Hematopoietic multipotent progenitor cell treated with erythropoietin and hydrocortisone succinate and interleukin-3 and kit ligand, for 8 days (in vitro differentiated cells): ENCODE data around the gene RNF7.
"Not testable (repeated sequence)": the region's sequence is repeated elsewhere in the genome, so short reads cannot be mapped to it uniquely, and the experiment has no call there.

ENCODE experiments used
- DNase-seq: peaks from one replicate; pipeline ENCODE4 v3.0.0-alpha.2; 2015

The RNF7 gene

GRCh38 chr3:141738022-141738890, at the start of gene RNF7:
RNF7 (plus strand) TSS chr3:141738298; CDS start chr3:141738342, 44 bp downstream.
- DNase-seq: peak; percentile 95

- no peak for DNase-seq
These were observed 47.5 kb upstream of the RNF7 start for GRCh38 chr3:141690431-141691072.

- DNase-seq: not testable (repeated sequence)
These were observed 46.6 kb upstream of the RNF7 start for GRCh38 chr3:141691471-141691870.

GRCh38 chr3:141692973-141693372, 45.1 kb upstream of the RNF7 start:
- DNase-seq: not testable (repeated sequence)

- no peak for DNase-seq
These were observed 38.8 kb upstream of the RNF7 start for GRCh38 chr3:141699324-141699723.

- DNase-seq: no peak
These were observed 38.2 kb upstream of the RNF7 start for GRCh38 chr3:141699897-141700296.

- not testable (repeated sequence) for DNase-seq
These were observed 34.7 kb upstream of the RNF7 start for GRCh38 chr3:141703367-141703766.

- DNase-seq: no peak
These were observed 30.3 kb upstream of the RNF7 start for GRCh38 chr3:141707741-141708203.

GRCh38 chr3:141708367-141708766, 29.7 kb upstream of the RNF7 start:
- no peak for DNase-seq

- DNase-seq: no peak
These were observed 28.9 kb upstream of the RNF7 start for GRCh38 chr3:141709126-141709770.

- DNase-seq: no peak
These were observed 28.0 kb upstream of the RNF7 start for GRCh38 chr3:141710121-141710520.

- DNase-seq: no peak
These were observed 27.0 kb upstream of the RNF7 start for GRCh38 chr3:141710888-141711616.

GRCh38 chr3:141714671-141715070, 23.4 kb upstream of the RNF7 start:
- DNase-seq: no peak

- no peak for DNase-seq
These were observed 16.0 kb upstream of the RNF7 start for GRCh38 chr3:141722081-141722480.

- DNase-seq: no peak
These were observed 15.4 kb upstream of the RNF7 start for GRCh38 chr3:141722648-141723047.

- no peak for DNase-seq
These were observed 14.8 kb upstream of the RNF7 start for GRCh38 chr3:141723255-141723654.

GRCh38 chr3:141724186-141724585, 13.9 kb upstream of the RNF7 start:
- DNase-seq: no peak

GRCh38 chr3:141725036-141725435, 13.1 kb upstream of the RNF7 start:
- DNase-seq: no peak

GRCh38 chr3:141726483-141726882, 11.6 kb upstream of the RNF7 start:
- DNase-seq: no peak

GRCh38 chr3:141728355-141728892, 9.7 kb upstream of the RNF7 start:
- no peak for DNase-seq

GRCh38 chr3:141729240-141729639, 8.9 kb upstream of the RNF7 start:
- no peak for DNase-seq

GRCh38 chr3:141735176-141735575, 2.9 kb upstream of the RNF7 start:
- no peak for DNase-seq
